Fibroblast of villous mesenchyme (primary cell): ENCODE results near the gene ACOT7. TPM values are rescaled to one million over a fixed set of nuclear protein-coding genes. Genes with fewer than 3 reads are reported as not detected.

Experiments used
- DNase-seq: peaks from one replicate; pipeline ENCODE4 v3.0.0-alpha.2; 2010; ENCODE audit warnings: low read depth
- H3K4me3 ChIP-seq: 2 replicates; pipeline ENCODE4 v1.5.1; 2011; ENCODE audit warnings: low read depth, mild to moderate bottlenecking, low read length
- CTCF ChIP-seq: IDR thresholded peaks from 2 replicates; pipeline ENCODE4 v1.5.1; 2012; ENCODE audit warnings: low read depth, mild to moderate bottlenecking, low read length; ENCODE audit not compliant: insufficient read depth
- total RNA-seq: library from RNA; depleted of rRNA; stranded (reverse); fragments of >200 nt; gene quantifications from 2 replicates; pipeline ENCODE4 v1.2.3, GENCODE V29; 2012

Gene ACOT7
- total RNA-seq, 1 donor: 17.3 TPM

- DNase-seq: peak; percentile 96
- peak overlapping the region; percentile 23 for H3K4me3 ChIP-seq
- TF ChIP-seq CTCF: no peak
These were observed 117.5 kb downstream of the ACOT7 start for GRCh38 chr1:6275826-6276782.

- no peak for DNase-seq
- H3K4me3 ChIP-seq: no peak overlapping the region
- TF ChIP-seq CTCF: no peak
These were observed 118.9 kb downstream of the ACOT7 start for GRCh38 chr1:6274622-6275139.

- no peak overlapping the region for H3K4me3 ChIP-seq
- TF ChIP-seq CTCF: no peak
- DNase-seq: no peak
These were observed 119.5 kb downstream of the ACOT7 start for GRCh38 chr1:6274102-6274501.

GRCh38 chr1:6273380-6273891 lies 120.1 kb downstream of the ACOT7 start:
- DNase-seq: peak; percentile 63
- TF ChIP-seq CTCF: no peak
- no peak overlapping the region for H3K4me3 ChIP-seq

GRCh38 chr1:6272868-6273267 lies 120.7 kb downstream of the ACOT7 start:
- no peak for DNase-seq
- peak; percentile 27 for TF ChIP-seq CTCF
- no peak overlapping the region for H3K4me3 ChIP-seq

GRCh38 chr1:6272452-6272851 lies 121.1 kb downstream of the ACOT7 start:
- TF ChIP-seq CTCF: no peak
- DNase-seq: no peak
- no peak overlapping the region for H3K4me3 ChIP-seq
